ENCODE data around the gene GPHB5. TPM values are rescaled to one million over a fixed set of nuclear protein-coding genes. Genes with fewer than 3 reads are reported as not detected.

Gene GPHB5
- total RNA-seq, 1 experiment from 2014 or later = not detected

DNA sequence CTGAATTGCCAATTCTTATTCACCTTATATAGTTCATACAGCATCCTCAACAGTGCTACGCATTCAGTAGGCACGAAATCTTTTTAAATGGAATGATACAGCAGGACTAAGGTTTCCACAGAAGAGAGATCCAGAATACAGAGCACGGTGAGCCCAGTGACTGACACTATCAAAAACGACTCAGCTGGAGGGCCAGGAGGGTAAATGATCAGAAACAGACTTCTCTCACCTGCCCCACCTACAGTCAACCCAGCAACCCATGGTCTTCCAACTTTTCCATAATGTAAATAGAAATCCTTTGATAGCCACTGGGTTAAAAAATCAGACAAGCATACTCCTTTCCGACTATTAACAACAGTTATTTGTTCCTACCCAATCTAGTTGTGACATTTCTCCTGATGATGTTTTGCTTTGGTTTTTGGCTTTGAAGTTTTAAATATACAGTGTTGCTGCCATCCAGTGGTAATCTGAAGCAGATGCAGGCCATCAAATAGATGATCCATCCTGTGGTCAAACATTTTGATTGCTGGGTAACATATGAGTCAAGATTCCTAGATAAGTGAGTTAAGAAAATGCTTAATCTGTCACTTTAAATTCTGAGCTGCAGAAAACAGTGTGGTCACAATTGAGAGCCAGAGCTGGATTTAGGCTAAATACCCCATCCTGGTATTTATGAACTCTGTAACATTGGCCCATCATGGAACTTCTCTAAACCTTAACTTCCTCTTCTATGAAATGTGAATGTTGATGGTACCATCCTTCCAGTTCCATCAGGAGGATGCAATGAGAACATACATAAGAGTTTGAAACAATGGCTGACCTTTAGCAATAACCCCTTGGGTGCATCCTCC is 42.0 kb downstream of the GPHB5 start:
- POLR2A ChIA-PET (ENCODE audit: unreplicated experiment) = interaction anchor here (1.0 kb wide), 1 partner anchor 365 kb away, joined by 3 read pairs; the partner anchor contains the start of gene WDR89
- TF ChIP-seq EZH2 (IDR thresholded peaks at IDR 0.05; ENCODE audit: low read depth) = no peak
- TF ChIP-seq, protein P1, sequence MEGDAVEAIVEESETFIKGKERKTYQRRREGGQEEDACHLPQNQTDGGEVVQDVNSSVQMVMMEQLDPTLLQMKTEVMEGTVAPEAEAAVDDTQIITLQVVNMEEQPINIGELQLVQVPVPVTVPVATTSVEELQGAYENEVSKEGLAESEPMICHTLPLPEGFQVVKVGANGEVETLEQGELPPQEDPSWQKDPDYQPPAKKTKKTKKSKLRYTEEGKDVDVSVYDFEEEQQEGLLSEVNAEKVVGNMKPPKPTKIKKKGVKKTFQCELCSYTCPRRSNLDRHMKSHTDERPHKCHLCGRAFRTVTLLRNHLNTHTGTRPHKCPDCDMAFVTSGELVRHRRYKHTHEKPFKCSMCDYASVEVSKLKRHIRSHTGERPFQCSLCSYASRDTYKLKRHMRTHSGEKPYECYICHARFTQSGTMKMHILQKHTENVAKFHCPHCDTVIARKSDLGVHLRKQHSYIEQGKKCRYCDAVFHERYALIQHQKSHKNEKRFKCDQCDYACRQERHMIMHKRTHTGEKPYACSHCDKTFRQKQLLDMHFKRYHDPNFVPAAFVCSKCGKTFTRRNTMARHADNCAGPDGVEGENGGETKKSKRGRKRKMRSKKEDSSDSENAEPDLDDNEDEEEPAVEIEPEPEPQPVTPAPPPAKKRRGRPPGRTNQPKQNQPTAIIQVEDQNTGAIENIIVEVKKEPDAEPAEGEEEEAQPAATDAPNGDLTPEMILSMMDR (conservative IDR thresholded peaks at IDR 0.05) = peak; percentile 92
- intact Hi-C loops (cut with micrococcal nuclease; ENCODE audit: unreplicated experiment) = loop anchor here (1.0 kb wide), 5 partner anchors 98 to 1113 kb away; no protein-coding TSS in a partner anchor

DNA sequence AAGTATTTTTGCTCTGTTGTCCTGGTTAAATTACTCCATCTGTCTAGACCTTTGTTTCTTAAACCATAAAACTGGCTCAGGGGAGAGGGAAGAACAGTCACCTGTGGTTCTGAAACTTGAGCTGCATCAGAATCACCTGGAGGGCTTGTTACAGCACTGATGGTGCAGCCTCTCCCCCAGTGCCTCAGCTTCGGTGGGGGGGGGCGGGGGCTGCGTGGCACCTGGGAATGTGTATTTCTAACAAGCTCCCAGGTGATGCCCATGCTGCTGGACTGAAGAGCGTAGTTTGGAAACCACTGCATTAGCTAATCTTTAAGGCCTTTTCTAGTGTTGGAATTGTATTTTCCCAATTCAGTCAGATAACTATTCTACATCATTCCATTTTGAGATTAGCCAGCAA is 42.7 kb downstream of the GPHB5 start:
- intact Hi-C loops (cut with micrococcal nuclease; ENCODE audit: unreplicated experiment) = loop anchor here (1.0 kb wide), 5 partner anchors 98 to 1113 kb away; no protein-coding TSS in a partner anchor
- Histone ChIP-seq H3K79me2 (ENCODE audit: low read depth) (no peaks in the 10 kb centered on the region), H4K20me1 (ENCODE audit: insufficient read depth) (no peaks in the 10 kb centered on the region), H3K9me2 (ENCODE audit: insufficient read depth) (no peaks in the 10 kb centered on the region), H3K4me1 (replicated peaks; ENCODE audit: insufficient read depth) (no peaks in the 10 kb centered on the region), H3F3A (ENCODE audit: insufficient read depth, low read depth) (no peaks in the 10 kb centered on the region), H2AFZ (no peak overlapping the region), H3K27me3 (ENCODE audit: insufficient read depth, low read depth) (no peaks in the 10 kb centered on the region), H3K4me2 (no peak overlapping the region), H3K4me3 (no peak overlapping the region), H3K27ac (no peak overlapping the region), H3K9me3 (ENCODE audit: insufficient read depth, low read depth) (no peaks in the 10 kb centered on the region), H3K36me3 (ENCODE audit: low read depth) (no peaks in the 10 kb centered on the region)
- no peak for TF ChIP-seq EZH2 (IDR thresholded peaks at IDR 0.05; ENCODE audit: low read depth)
- TF ChIP-seq, protein P1 (conservative IDR thresholded peaks at IDR 0.05) = no peak
- ChIA-PET CTCF (interaction anchor here (0.6 kb wide), 1 partner anchor 1149 kb away, joined by 3 read pairs; no protein-coding TSS in a partner anchor), POLR2A (ENCODE audit: unreplicated experiment) (no interaction called here)
- no TSS peak for BruUV-seq (replicated peaks)
- DNase-seq = no peak

More for the DNA sequence above, 42.0 kb downstream of the GPHB5 start:
- Histone ChIP-seq H4K20me1 (ENCODE audit: insufficient read depth) (no peaks in the 10 kb centered on the region), H3K9me2 (ENCODE audit: insufficient read depth) (no peaks in the 10 kb centered on the region), H3K27me3 (ENCODE audit: insufficient read depth, low read depth) (no peaks in the 10 kb centered on the region), H2AFZ (no peak overlapping the region), H3F3A (ENCODE audit: insufficient read depth, low read depth) (no peaks in the 10 kb centered on the region), H3K4me2 (no peak overlapping the region), H3K79me2 (ENCODE audit: low read depth) (no peaks in the 10 kb centered on the region), H3K4me1 (replicated peaks; ENCODE audit: insufficient read depth) (no peaks in the 10 kb centered on the region), H3K4me3 (no peak overlapping the region), H3K27ac (no peak overlapping the region), H3K9me3 (ENCODE audit: insufficient read depth, low read depth) (no peaks in the 10 kb centered on the region), H3K36me3 (ENCODE audit: low read depth) (no peaks in the 10 kb centered on the region)
- peak; percentile 3 to 47 for DNase-seq
- BruUV-seq (replicated peaks) = no TSS peak
- CTCF ChIA-PET = interaction anchor here (0.5 to 0.6 kb wide), 3 partner anchors 102 to 1471 kb away, joined by 3 to 4 read pairs (median 3); no protein-coding TSS in a partner anchor

DNA sequence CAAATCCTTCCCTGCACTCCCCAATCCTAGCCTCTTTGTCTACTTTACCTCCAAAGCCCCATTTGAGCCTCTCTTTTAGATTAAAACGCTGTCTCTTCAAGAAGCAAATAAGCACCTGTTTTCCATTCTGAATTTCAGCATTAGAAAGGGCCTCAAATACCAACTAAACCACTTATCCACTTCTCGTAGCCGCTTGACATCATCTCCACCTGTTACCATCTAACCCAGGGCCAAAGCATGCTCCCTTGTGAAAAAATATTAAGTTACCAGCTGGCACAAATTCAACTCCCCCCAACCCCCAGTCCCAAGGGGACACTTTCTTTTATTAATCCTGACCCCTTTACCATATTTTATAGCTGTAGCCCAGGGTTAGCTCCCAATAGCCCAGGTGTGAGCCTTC is 43.1 kb downstream of the GPHB5 start:
- BruUV-seq (replicated peaks) = no TSS peak
- CTCF ChIA-PET = no interaction called here
- Histone ChIP-seq H3K36me3 (ENCODE audit: low read depth) (no peaks in the 10 kb centered on the region), H3K27ac (no peak overlapping the region), H4K20me1 (ENCODE audit: insufficient read depth) (no peaks in the 10 kb centered on the region), H3K9me2 (ENCODE audit: insufficient read depth) (no peaks in the 10 kb centered on the region), H3K9me3 (ENCODE audit: insufficient read depth, low read depth) (no peaks in the 10 kb centered on the region), H3K4me2 (no peak overlapping the region), H3F3A (ENCODE audit: insufficient read depth, low read depth) (no peaks in the 10 kb centered on the region), H2AFZ (no peak overlapping the region), H3K27me3 (ENCODE audit: insufficient read depth, low read depth) (no peaks in the 10 kb centered on the region), H3K4me1 (replicated peaks; ENCODE audit: insufficient read depth) (no peaks in the 10 kb centered on the region), H3K4me3 (no peak overlapping the region), H3K79me2 (ENCODE audit: low read depth) (no peaks in the 10 kb centered on the region)
- TF ChIP-seq, protein P1 (conservative IDR thresholded peaks at IDR 0.05) = no peak
- no peak for TF ChIP-seq EZH2 (IDR thresholded peaks at IDR 0.05; ENCODE audit: low read depth)
- intact Hi-C loops (cut with micrococcal nuclease; ENCODE audit: unreplicated experiment) = loop anchor here (1.0 kb wide), 5 partner anchors 97 to 1112 kb away; no protein-coding TSS in a partner anchor
- POLR2A ChIA-PET (ENCODE audit: unreplicated experiment) = no interaction called here
- DNase-seq = no peak
